ENCODE results near the gene LCN15.

DNA sequence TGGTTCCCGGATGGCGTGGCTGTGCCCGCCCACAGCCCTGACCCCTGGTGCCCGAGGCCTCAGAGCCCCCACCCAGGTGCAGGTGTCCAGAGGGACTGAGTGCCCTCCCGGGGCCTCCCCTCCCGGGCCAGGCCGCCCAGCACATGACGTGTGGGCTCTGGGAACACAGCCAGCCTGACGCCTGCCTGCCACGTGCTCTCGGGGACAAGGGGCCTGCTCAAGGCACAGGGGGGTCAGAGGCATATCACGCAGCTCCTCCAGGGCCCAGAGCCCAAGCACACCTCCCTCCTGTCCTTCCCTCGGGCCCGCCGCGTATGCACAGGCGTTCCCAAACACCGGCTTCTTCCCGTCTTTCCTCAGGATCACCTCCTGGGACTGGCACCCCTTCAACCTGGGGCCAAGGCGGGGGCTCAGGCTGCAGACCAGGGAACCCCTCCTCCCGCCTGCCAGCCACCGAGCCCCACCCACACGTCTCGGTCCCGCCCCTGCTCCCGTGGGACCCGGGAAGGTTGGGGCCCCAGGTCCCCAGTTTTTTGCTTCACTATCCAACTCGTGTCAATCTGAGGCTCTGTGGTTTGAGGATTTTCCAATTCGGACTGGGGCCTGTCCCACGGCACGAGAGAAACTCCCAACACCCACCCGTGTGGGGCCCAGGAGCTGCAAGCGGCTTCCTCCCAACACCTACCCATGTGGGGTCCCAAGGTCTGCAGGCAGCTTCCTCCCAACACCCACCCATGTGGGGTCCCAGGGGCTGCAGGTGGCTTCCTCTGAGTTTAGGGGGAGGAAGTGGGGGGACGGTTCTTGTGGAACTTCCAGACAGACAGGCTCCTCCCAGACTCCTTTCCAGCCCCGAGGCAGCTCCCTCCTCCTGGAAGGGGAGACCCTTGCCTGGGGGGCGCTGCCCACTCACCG lies 23.1 kb downstream of the LCN15 start:
- TF ChIP-seq POLR2A (IDR thresholded peaks at IDR 0.05; ENCODE audit: low read length) (no peak), GATA1 (IDR thresholded peaks at IDR 0.05; ENCODE audit: low read depth, low read length) (no peak)

Measured in erythroblast (primary cell).